H1 (cell line): ENCODE data around the gene CHD2. TPM values are rescaled to one million over a fixed set of nuclear protein-coding genes. Genes with fewer than 3 reads are reported as not detected.

Source experiments
- JUN ChIP-seq: IDR thresholded peaks from 2 replicates; pipeline ENCODE4 v1.6.1; 2011; ENCODE audit warnings: low read depth, mild to moderate bottlenecking, improper control_type of control experiment, low read length
- MAX ChIP-seq: IDR thresholded peaks from 2 replicates; pipeline ENCODE4 v1.6.1; 2012; ENCODE audit warnings: inconsistent platforms
- NANOG ChIP-seq: IDR thresholded peaks from 2 replicates; pipeline ENCODE4 v1.6.1; 2011; ENCODE audit warnings: low read length, low read depth, mild to moderate bottlenecking, inconsistent platforms; ENCODE audit not compliant: insufficient read depth, poor library complexity, severe bottlenecking
- POLR2A ChIP-seq, 2 experiments: IDR thresholded peaks; 1 replicate in 1 of 2; 2 replicates in 1 of 2; pipeline ENCODE4 v1.6.1; 2011; ENCODE audit warnings: low read depth in 2 of 2, low read length in 2 of 2, mild to moderate bottlenecking in 2 of 2; ENCODE audit errors: control extremely low read depth in 1 of 2
- SIN3A ChIP-seq, 2 experiments: IDR thresholded peaks in 1 of 2; conservative IDR thresholded peaks in 1 of 2; 2 replicates each; pipeline ENCODE4 v1.6.1; 2011 to 2012; ENCODE audit warnings: low read length in 2 of 2, improper control_type of control experiment in 1 of 2, low read depth in 1 of 2, mild to moderate bottlenecking in 1 of 2
- polyA plus RNA-seq, 7 experiments: library from polyadenylated mRNA; depleted of rRNA in 3 of 7; stranded (reverse) in 5 of 7; unstranded in 2 of 7; fragments of >200 nt in 5 of 7; fragments of 200-250 nt in 2 of 7; gene quantifications; 1 replicate in 5 of 7; 2 replicates in 1 of 7; 4 replicates in 1 of 7; pipeline versions ENCODE4 v1.2.1 to v1.2.3, GENCODE V29; 2011 to 2013; ENCODE audit warnings: missing spikeins in 2 of 7, mixed read lengths in 2 of 7
- total RNA-seq: library from RNA; stranded (reverse); fragmentation: NEBNext Ultra II Directional; extraction: Animal tissue kit (Norgen Biotek cat#: 25700); gene quantifications from 2 replicates; pipeline ENCODE4 v1.2.1, GENCODE V29; 2021

CHD2 gene
- total and polyA plus RNA-seq, 2 of the 8 experiments (the other 6 are each of a cell fraction or from before 2014, with no cell fraction given), result 28.8 to 70.0 TPM

GRCh38 chr15:93059442-93059841 is 159.3 kb downstream of the CHD2 start (continued):
- TF ChIP-seq MAX, result no peak
- TF ChIP-seq POLR2A (IDR thresholded peaks at IDR 0.05; ENCODE audit: control extremely low read depth in 1 of 2, low read depth in 2 of 2, low read length in 2 of 2), result no peak
- TF ChIP-seq NANOG, result no peak
- no peak for TF ChIP-seq SIN3A (conservative IDR thresholded peaks at IDR 0.05 in 1 of 2, IDR thresholded peaks at IDR 0.05 in 1 of 2; ENCODE audit: low read depth in 1 of 2, low read length in 2 of 2)
- no peak for TF ChIP-seq JUN
